Measurements from ENCODE around the gene RNF207.

Gene RNF207, protein sequence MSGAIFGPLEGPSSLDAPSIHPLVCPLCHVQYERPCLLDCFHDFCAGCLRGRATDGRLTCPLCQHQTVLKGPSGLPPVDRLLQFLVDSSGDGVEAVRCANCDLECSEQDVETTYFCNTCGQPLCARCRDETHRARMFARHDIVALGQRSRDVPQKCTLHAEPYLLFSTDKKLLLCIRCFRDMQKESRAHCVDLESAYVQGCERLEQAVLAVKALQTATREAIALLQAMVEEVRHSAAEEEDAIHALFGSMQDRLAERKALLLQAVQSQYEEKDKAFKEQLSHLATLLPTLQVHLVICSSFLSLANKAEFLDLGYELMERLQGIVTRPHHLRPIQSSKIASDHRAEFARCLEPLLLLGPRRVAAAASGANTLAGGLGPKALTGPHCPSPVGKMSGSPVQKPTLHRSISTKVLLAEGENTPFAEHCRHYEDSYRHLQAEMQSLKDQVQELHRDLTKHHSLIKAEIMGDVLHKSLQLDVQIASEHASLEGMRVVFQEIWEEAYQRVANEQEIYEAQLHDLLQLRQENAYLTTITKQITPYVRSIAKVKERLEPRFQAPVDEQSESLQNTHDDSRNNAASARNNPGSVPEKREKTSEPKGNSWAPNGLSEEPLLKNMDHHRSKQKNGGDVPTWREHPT

DNA sequence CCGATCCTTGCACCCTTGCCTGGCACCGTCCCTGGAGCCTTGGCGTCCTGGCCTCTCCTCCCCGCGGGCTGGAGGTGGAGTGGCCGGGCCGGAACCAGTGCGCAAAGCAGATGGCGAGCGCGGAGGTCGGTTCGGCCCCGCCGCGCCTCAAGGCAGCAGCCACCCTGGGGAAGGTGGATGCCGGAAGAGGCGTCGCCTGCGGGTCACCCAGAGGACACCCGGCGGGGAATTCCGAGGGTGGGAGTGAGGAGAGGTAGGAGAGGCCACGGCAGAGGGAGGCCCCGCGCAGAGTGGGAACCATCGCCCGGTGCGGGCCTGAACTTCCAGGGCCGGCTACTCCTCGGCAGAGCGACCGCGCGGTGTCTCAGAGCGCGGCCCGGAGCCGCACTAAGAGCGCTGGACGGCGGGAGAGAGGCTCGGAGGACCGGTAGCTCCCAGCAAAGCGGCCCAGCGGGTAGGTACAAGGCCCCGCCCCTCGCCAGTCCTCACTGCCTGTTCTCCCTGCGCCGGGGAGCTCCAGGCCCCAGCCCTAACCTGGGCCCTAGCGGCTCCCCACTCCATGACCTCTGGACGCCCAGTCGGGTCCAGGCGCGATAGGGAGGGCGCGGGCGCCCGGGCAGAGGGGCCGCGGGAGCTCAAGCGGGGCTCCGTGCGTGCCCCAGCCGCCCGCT is at the start of gene RNF207:
Gene RNF207, plus strand, starts transcription at position 271 of the 671 bp plus-strand sequence. CDS start 417 bp downstream, outside the sequence.
- no peak for DNase-seq (ENCODE audit: low read depth)

GRCh38 chr1:6157132-6157527 is 48.8 kb upstream of the RNF207 start:
- DNase-seq (ENCODE audit: low read depth): no peak

DNA sequence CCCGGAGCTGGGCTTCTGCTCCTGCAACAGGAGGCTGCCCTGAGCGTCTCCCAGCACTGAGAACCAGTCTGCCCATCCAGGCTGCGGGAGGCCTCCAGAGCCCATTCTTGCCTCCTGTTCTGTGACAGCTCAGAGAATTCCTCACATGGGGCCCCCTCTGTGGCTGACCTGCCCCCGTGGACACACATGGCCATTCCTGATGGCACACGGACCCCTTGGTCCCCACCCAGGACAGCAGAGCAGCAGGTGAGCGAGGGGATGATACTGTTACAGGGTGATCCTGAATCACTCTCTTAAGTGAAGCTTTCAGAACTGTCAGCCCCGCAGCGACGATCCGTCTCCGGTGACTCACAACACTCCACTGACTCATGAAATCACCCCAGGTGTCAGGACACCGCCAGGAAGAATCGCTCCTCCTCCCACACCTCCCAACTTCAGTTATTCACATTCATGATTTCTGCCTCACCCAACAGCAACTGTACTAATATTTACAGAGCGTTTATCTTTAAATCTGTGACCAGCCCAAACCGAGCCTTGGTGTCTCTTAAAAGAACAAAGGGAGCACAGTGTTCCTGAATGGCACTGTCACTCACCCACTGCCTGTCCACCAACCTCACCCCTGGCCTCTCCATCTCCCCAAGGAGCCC is 48.3 kb upstream of the RNF207 start:
- DNase-seq (ENCODE audit: low read depth): no peak

- no peak for DNase-seq (ENCODE audit: low read depth)
Measured at GRCh38 chr1:6158181-6158580, 47.7 kb upstream of the RNF207 start.

DNA sequence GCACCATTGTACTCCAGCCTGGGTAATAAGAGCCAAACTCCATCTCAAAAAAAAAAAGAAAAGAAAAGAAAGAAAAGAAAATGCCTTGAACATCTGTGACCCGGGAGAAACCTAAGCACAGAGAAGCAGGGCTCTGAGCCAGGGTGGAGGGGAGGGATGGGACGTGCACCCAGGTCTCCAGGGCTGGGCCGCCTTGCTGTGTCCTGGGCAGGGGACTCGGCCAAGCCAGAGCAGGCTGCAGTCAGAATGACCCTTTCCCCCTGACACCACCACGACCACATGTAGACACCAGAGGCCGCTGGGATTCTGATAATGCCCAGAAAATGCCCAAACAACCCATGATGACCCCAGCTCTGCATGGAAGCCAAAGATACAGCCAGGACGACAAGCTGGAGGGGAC is 43.6 kb upstream of the RNF207 start:
- no peak for DNase-seq (ENCODE audit: low read depth)

GRCh38 chr1:6162773-6163172 is 43.1 kb upstream of the RNF207 start:
- DNase-seq (ENCODE audit: low read depth): no peak

DNA sequence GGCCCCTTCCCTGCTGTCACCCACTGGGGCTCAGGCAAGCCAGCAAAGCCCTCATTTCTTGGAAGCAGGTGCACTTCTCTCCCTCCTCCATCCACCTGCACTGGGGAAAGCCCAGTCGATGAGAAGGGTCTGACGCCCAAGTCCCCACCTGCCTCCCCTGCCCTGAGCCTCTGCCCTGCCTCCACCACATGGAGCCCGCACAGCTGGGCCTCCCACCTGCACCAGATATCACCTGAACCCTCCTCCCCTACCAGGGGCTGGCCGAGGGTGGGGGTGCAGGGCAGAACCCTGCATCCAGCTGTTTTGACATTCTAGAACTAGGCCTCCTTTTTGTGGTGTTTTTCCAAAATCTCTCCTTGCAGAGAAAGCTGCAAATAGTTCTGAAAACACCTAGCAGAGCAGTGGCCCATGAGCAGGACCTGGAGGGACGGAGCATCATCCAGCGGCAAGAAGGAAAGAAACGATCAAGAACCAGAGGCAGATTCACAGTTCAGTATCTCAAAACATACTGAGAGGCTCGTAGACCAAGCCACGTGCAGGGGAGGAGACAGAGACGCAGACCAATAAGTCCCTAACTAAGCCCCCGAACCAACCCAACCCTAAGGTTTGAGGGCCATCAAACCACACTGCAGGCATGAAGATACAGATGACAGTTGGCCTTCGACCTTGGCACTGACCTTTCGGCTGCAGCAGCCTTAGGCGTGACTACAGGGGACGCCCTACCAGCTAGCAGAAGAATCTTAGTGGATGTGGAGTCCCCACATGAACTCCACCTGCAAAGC is 42.5 kb upstream of the RNF207 start:
- DNase-seq (ENCODE audit: low read depth): no peak

GRCh38 chr1:6163973-6164617 is 41.8 kb upstream of the RNF207 start:
- DNase-seq (ENCODE audit: low read depth): no peak

DNA sequence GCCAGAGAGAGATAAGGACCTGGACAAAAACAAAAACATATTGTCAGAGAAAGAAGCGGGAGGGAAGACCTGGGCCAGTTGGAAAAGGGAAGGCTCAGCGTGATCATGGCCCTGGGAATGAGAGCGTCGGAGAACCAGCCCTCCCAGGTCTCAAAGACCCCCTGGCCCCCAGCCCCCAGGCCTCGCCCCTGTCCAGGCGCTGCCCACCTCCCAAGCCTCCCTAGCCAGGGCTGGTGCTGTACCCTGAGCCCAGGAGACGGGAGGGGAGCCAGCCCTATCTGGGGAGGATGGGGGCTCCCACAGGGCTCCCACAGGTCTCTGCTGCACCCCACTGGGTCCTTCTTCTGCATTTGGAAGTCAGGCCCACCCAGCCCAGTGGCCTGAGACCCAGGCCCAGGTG is 40.9 kb upstream of the RNF207 start:
- DNase-seq (ENCODE audit: low read depth): no peak

DNA sequence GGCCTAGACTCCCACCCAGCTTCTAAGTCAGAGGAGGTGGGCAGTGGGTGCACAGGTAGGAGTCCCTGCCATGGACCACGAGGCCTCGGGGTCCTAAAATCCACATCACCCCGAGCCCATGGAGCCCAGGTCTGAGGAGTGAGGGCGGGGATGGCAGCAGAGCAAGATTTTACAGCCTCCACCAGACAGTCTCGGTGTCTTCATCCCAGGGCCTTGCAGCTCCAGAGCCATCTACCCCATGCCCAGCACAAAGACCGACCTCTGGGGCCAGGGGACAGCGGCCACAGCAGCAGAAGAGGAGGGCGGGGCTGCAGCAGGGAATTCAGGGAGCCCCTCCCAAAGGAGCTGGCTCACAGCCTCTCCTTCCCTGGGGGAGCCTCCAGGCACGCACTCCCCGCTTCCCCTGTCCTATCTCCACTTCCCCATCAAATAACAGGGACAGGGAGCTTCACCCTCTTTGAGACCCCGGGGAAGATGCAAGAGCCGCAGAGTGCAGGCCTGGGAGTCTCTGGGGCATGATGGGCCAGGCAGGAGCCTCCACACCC is 40.4 kb upstream of the RNF207 start:
- DNase-seq (ENCODE audit: low read depth): no peak

DNA sequence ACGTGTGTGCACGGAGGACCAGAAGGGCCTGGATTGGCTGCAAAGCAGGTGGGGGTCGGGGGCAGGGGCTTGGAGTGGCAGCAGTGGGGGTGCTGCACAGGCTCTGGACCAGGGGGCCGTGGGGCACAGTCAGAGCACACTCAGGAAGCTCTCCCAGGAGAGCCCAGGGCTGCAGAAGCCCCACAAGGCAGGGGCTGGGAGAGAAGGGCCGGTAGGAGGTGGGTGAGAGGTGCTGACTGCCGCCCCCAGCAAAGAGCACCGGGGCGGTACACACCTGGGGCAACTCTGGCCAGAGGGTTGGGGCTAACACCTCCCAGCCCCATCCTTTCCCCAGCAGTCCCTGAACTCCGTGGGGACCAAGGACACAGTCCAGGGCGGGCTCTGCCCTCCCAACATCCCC is 39.7 kb upstream of the RNF207 start:
- DNase-seq (ENCODE audit: low read depth): no peak

- no peak for DNase-seq (ENCODE audit: low read depth)
Measured at GRCh38 chr1:6166655-6167390, 39.1 kb upstream of the RNF207 start.

DNA sequence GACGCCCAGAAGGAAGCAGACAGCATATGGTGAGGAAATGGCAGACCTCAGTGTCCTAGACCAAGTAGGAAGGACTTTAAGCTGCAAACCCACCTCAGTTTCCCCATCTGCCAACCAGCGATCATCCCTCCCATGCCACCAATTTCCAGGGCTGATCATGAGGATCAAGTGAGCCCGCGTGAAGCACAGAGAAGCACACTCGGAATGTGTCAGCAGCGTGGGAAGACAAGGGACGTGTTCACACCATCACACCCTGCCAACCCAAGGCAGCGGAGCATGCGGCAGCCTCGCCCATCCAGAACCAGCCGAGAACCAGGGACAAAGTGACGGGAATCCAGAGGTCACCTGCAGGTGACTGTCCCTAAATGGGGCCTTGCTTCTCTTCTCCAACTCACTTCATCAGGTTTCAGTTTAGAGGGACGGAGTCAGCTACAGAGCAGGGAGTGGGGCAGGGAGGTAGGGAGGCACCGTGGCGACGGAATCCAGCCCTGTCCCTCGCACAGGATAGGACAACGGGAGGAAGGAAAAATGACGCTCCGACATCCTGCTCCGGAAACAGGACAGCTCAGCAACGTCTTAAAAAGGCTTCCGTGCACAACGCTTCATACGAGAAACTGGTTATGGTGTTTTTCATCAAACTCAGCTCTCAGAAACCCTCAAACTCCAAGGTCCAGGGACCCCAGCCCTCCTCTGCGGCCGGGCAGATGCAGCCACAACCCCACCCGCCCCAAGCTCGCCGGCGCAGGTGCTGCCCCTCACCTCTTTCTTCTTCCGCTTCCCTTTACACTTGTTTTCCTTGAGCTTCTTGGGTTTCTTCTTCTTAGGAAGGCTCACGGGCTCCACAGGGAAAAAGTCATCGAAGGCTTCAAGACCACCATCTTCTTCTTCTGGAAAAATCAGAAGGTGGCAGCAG is 38.3 kb upstream of the RNF207 start:
- no peak for DNase-seq (ENCODE audit: low read depth)

DNA sequence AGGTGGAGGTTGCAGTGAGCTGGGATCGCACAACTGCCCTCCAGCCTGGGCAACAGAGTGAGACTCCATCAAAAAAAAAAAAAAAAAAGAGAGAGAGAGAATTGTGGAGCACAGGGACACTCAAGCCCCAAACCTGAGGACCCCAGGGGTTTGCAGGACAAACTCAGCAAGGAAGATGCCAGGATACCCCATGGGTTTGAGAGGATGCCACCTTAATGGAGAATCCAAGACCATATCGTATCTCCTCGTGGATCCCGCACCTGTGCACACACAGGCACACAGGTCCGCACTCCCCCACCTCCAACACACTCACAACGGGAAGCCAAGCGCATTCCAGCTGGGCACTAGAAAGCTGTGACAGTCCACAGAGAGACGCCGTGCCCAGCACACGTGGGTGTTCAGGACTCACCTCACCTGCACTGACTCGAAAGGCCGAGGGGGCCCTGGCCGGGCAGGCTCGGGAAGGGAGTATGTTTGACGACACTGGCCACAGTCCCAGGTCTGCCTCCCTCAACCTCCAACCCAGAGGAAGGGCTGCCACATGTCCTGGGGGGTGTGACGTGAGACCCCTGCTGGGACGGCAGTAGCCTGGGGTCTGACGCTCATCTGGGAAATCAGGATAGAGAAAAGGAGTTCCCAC is 36.9 kb upstream of the RNF207 start:
- no peak for DNase-seq (ENCODE audit: low read depth)

- no peak for DNase-seq (ENCODE audit: low read depth)
Measured at GRCh38 chr1:6170116-6170741, 35.7 kb upstream of the RNF207 start.

- no peak for DNase-seq (ENCODE audit: low read depth)
Measured at GRCh38 chr1:6170742-6171201, 35.1 kb upstream of the RNF207 start.

DNA sequence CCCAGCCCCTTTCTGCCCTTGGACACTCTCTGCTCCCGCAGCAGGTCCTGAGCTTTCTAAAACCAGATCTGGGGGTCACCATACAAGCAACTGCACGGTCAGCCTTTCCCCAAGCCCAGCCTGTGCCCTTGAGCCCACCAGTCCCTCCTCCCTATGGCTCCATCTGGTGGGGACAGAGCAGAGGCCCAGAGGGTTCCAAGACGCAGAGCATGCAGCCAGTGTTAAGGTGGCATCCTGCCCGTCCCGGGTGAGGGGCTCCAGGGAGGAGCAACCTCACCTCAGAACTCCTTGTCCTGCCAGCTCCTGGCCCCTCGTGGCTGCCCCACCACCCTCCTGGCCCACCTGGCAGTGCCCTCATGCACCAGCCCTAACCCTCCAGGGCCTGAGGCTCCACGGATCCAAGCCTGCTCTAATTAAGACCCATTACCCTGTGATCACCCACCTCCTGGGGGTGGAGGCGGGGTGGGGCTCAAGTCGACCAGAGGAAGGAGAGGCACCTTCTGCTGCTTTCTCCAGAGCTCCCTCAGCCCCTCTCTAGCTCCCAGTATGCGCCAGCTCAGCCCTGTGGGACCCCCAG is 34.3 kb upstream of the RNF207 start:
- no peak for DNase-seq (ENCODE audit: low read depth)

- no peak for DNase-seq (ENCODE audit: low read depth)
Measured at GRCh38 chr1:6172549-6172948, 33.4 kb upstream of the RNF207 start.

Data from HS-27A (cell line).